Mesodermal cell (in vitro differentiated cells): ENCODE data around the gene FICD.

Experiments
- H3K27ac ChIP-seq: 2 replicates; pipeline ENCODE4 v1.7.0; 2013; ENCODE audit warnings: mild to moderate bottlenecking, low read depth, low read length, moderate library complexity; ENCODE audit not compliant: severe bottlenecking
- H3K36me3 ChIP-seq: 2 replicates; pipeline ENCODE4 v1.7.1; 2013; ENCODE audit warnings: mild to moderate bottlenecking, low read length, moderate library complexity; ENCODE audit not compliant: control insufficient read depth, insufficient read depth
- H3K4me1 ChIP-seq: one replicate; pipeline ENCODE4 v1.7.1; 2013; ENCODE audit warnings: mild to moderate bottlenecking, low read length; ENCODE audit not compliant: insufficient read depth, control insufficient read depth, poor library complexity, severe bottlenecking
- H3K4me3 ChIP-seq: 2 replicates; pipeline ENCODE4 v1.7.0; 2013; ENCODE audit warnings: low read length, control low read depth, mild to moderate bottlenecking; ENCODE audit not compliant: insufficient read depth, poor library complexity, severe bottlenecking; ENCODE audit errors: extremely low read depth
- H3K9me3 ChIP-seq: 2 replicates; pipeline ENCODE4 v1.7.1; 2013; ENCODE audit warnings: mild to moderate bottlenecking, low read length, moderate library complexity; ENCODE audit not compliant: control insufficient read depth
- WGBS, 2 experiments: methylation state at CpG; one replicate each; pipeline ENCODE4 v1.1.5; 2013; ENCODE audit warnings: missing lambda C conversion rate in 2 of 2; ENCODE audit not compliant: insufficient coverage in 2 of 2; 5-methylcytosine and 5-hydroxymethylcytosine counted together

The FICD gene

GRCh38 chr12:108518101-108518715 is 3.1 kb downstream of the FICD start:
- peaks cover 63% of the 10 kb centered on the region for H3K36me3 ChIP-seq
- peaks cover 8% of the 10 kb centered on the region for H3K4me1 ChIP-seq
- 93 to 97% methylated on average over 19 to 24 of the region's 24 CpGs for WGBS, 2 experiments
- no peak overlapping the region for H3K4me3 ChIP-seq
- no peaks in the 10 kb centered on the region for H3K9me3 ChIP-seq
- no peak overlapping the region for H3K27ac ChIP-seq

GRCh38 chr12:108518716-108519496 is 3.8 kb downstream of the FICD start:
- Histone ChIP-seq H3K36me3 (peaks cover 70% of the 10 kb centered on the region), H3K9me3 (no peaks in the 10 kb centered on the region), H3K27ac (no peak overlapping the region), H3K4me1 (peaks cover 8% of the 10 kb centered on the region), H3K4me3 (no peak overlapping the region)
- 95 to 98% methylated on average over 35 to 38 of the region's 39 CpGs for WGBS, 2 experiments

- Histone ChIP-seq H3K9me3 (no peaks in the 10 kb centered on the region), H3K4me3 (no peak overlapping the region), H3K27ac (no peak overlapping the region), H3K36me3 (peaks cover 77% of the 10 kb centered on the region), H3K4me1 (peaks cover 8% of the 10 kb centered on the region)
- 87 to 94% methylated on average over 2 to 4 of the region's 4 CpGs for WGBS, 2 experiments
Observed at GRCh38 chr12:108519558-108519957, 4.5 kb downstream of the FICD start.

GRCh38 chr12:108523365-108523764 is 8.3 kb downstream of the FICD start:
- Histone ChIP-seq H3K36me3 (peaks cover 100% of the 10 kb centered on the region), H3K4me1 (peaks cover 8% of the 10 kb centered on the region), H3K4me3 (no peak overlapping the region), H3K9me3 (no peaks in the 10 kb centered on the region), H3K27ac (no peak overlapping the region)
- 92 to 96% methylated on average over 6 to 12 of the region's 14 CpGs for WGBS, 2 experiments

GRCh38 chr12:108525681-108526080 is 10.6 kb downstream of the FICD start:
- H3K4me1 ChIP-seq, result peaks cover 4% of the 10 kb centered on the region
- no peaks in the 10 kb centered on the region for H3K9me3 ChIP-seq
- no peak overlapping the region for H3K27ac ChIP-seq
- H3K4me3 ChIP-seq, result no peak overlapping the region
- H3K36me3 ChIP-seq, result peaks cover 99% of the 10 kb centered on the region
- WGBS, 2 experiments, result 79 to 87% methylated on average over 3 to 5 of the region's 5 CpGs

GRCh38 chr12:108526482-108527165 is 11.5 kb downstream of the FICD start:
- Histone ChIP-seq H3K4me1 (peaks cover 4% of the 10 kb centered on the region), H3K4me3 (no peak overlapping the region), H3K27ac (no peak overlapping the region), H3K9me3 (no peaks in the 10 kb centered on the region), H3K36me3 (peaks cover 98% of the 10 kb centered on the region)
- WGBS, 2 experiments, result 95 to 97% methylated on average over 6 to 7 of the region's 10 CpGs

GRCh38 chr12:108527166-108527496 is 12.1 kb downstream of the FICD start:
- Histone ChIP-seq H3K9me3 (no peaks in the 10 kb centered on the region), H3K4me1 (peaks cover 4% of the 10 kb centered on the region), H3K36me3 (peaks cover 98% of the 10 kb centered on the region), H3K4me3 (no peak overlapping the region), H3K27ac (no peak overlapping the region)
- 95 to 97% methylated on average over 5 to 6 of the region's 6 CpGs for WGBS, 2 experiments

GRCh38 chr12:108530161-108530560 is 15.1 kb downstream of the FICD start:
- Histone ChIP-seq H3K4me1 (no peaks in the 10 kb centered on the region), H3K9me3 (no peaks in the 10 kb centered on the region), H3K36me3 (peaks cover 95% of the 10 kb centered on the region), H3K27ac (no peak overlapping the region), H3K4me3 (no peak overlapping the region)
- 88 to 94% methylated on average over 3 to 8 of the region's 9 CpGs for WGBS, 2 experiments

- H3K4me3 ChIP-seq, result no peak overlapping the region
- 97 to 98% methylated on average over 9 to 13 of the region's 15 CpGs for WGBS, 2 experiments
- H3K9me3 ChIP-seq, result no peaks in the 10 kb centered on the region
- no peak overlapping the region for H3K27ac ChIP-seq
- peaks cover 94% of the 10 kb centered on the region for H3K36me3 ChIP-seq
- no peaks in the 10 kb centered on the region for H3K4me1 ChIP-seq
Observed at GRCh38 chr12:108531929-108532848, 17.1 kb downstream of the FICD start.

- Histone ChIP-seq H3K36me3 (peaks cover 78% of the 10 kb centered on the region), H3K9me3 (no peaks in the 10 kb centered on the region)
- no CpG with 5 or more reads among the region's 6 CpGs for WGBS, 2 experiments
Observed at GRCh38 chr12:108538146-108538545, 23.1 kb downstream of the FICD start.

More at GRCh38 chr12:108538146-108538545, 23.1 kb downstream of the FICD start:
- Histone ChIP-seq H3K4me1 (no peaks in the 10 kb centered on the region), H3K27ac (no peak overlapping the region), H3K4me3 (no peak overlapping the region)
